Sigmoid colon (tissue), 7 donors: ENCODE results near the gene UBE2L6. TPM values are rescaled to one million over a fixed set of nuclear protein-coding genes. Genes with fewer than 3 reads are reported as not detected.

ENCODE experiments used
- DNase-seq: peaks from one replicate; pipeline ENCODE4 v3.0.0-alpha.2; 2019
- H3K27ac ChIP-seq, 4 donors: fragments of 200-600 bp; sonication (generic); one replicate each; pipeline ENCODE4 v1.5.1; 2016 to 2019; ENCODE audit warnings: mild to moderate bottlenecking in 1 of 4
- H3K27me3 ChIP-seq, 3 donors: fragments of 200-600 bp; sonication (generic); one replicate each; pipeline ENCODE4 v1.5.1; 2019; ENCODE audit warnings: mild to moderate bottlenecking in 1 of 3
- H3K36me3 ChIP-seq, 4 donors: fragments of 200-600 bp; sonication (generic); one replicate each; pipeline ENCODE4 v1.5.1; 2016 to 2019
- H3K4me1 ChIP-seq, 4 donors: fragments of 200-600 bp; sonication (generic); one replicate each; pipeline ENCODE4 v1.5.1; 2017 to 2019
- H3K4me3 ChIP-seq, 4 donors: fragments of 200-600 bp; sonication (generic); one replicate each; pipeline ENCODE4 v1.5.1; 2017 to 2019; ENCODE audit warnings: mild to moderate bottlenecking in 2 of 4, moderate library complexity in 1 of 4
- H3K9me3 ChIP-seq, 4 donors: fragments of 200-600 bp in 3 of 4; sonication (generic) in 3 of 4; one replicate each; pipeline versions ENCODE4 v1.5.1 to v1.6.1; 2013 to 2019
- CTCF ChIP-seq, 4 experiments: fragments of 450-650 bp in 3 of 4; fragments of 200-600 bp in 1 of 4; IDR thresholded peaks; one replicate each; pipeline ENCODE4 v1.5.1; 2016 to 2019; ENCODE audit warnings: antibody characterized with exemption in 4 of 4, mild to moderate bottlenecking in 3 of 4, moderate library complexity in 2 of 4
- EP300 ChIP-seq, 4 donors: sonication (generic); formaldehyde crosslinking; IDR thresholded peaks; one replicate each; pipeline ENCODE4 v1.6.1; 2017; ENCODE audit warnings: antibody characterized with exemption in 4 of 4
- POLR2A ChIP-seq, 2 donors: fragments of 450-650 bp; IDR thresholded peaks; one replicate each; pipeline ENCODE4 v1.6.1; 2016; ENCODE audit warnings: antibody characterized with exemption in 2 of 2, mild to moderate bottlenecking in 2 of 2, moderate library complexity in 2 of 2
- POLR2AphosphoS5 ChIP-seq, 4 donors: sonication (generic); formaldehyde crosslinking; IDR thresholded peaks; one replicate each; pipeline ENCODE4 v1.6.1; 2017; ENCODE audit warnings: antibody characterized with exemption in 4 of 4
- WGBS, 2 donors: extraction: QIAGEN DNeasy Blood & Tissue Kit; methylation state at CpG; one replicate each; pipeline ENCODE4 v1.1.7; 2013; 5-methylcytosine and 5-hydroxymethylcytosine counted together
- intact Hi-C: fragments of 100-400 bp; cut with DNase I; formaldehyde crosslinking; loops from one replicate; pipeline ENCODE4 v1.15.1; 2023
- polyA plus RNA-seq, 3 donors: library from polyadenylated mRNA; stranded (reverse); fragments of 200-250 nt; gene quantifications; one replicate each; pipeline ENCODE4 v1.2.3, GENCODE V29; 2013
- total RNA-seq, 4 donors: library from RNA; depleted of rRNA; stranded (reverse); fragments of >200 nt; gene quantifications; one replicate each; pipeline ENCODE4 v1.1.0, GENCODE V29; 2016
- donor health status: healthy with polysubstance abuse.
- donor health status: Bipolar disorder and iron deficiency.
- donor health status: healthy.

The UBE2L6 gene
- total and polyA plus RNA-seq, 7 donors = 26.5 to 106 (median 37.8) TPM

- TF ChIP-seq EP300 (IDR thresholded peaks at IDR 0.05) (no peak), CTCF (IDR thresholded peaks at IDR 0.05) (no peak), POLR2A (IDR thresholded peaks at IDR 0.05) (no peak), POLR2AphosphoS5 (IDR thresholded peaks at IDR 0.05) (no peak)
- WGBS, 2 donors = 73 to 88% methylated on average over 4 of the region's 4 CpGs
These were observed 42.7 kb upstream of the UBE2L6 start for GRCh38 chr11:57610170-57610569.

GRCh38 chr11:57605028-57605420 is 37.6 kb upstream of the UBE2L6 start:
- TF ChIP-seq EP300 (IDR thresholded peaks at IDR 0.05) = no peak
- TF ChIP-seq POLR2AphosphoS5 (IDR thresholded peaks at IDR 0.05) = no peak
- TF ChIP-seq POLR2A (IDR thresholded peaks at IDR 0.05) = no peak
- no peak overlapping the region for H3K27ac ChIP-seq
- no peak overlapping the region for H3K4me3 ChIP-seq
- intact Hi-C loops = no loop called here
- DNase-seq = no peak
- no peaks in the 10 kb centered on the region for H3K4me1 ChIP-seq
- WGBS, 2 donors = 92 to 93% methylated on average over 5 of the region's 5 CpGs
- H3K27me3 ChIP-seq = no peaks in the 10 kb centered on the region
- no peaks in the 10 kb centered on the region for H3K9me3 ChIP-seq
- peaks cover 4 to 84% (median 13%) of the 10 kb centered on the region in 4 donors for H3K36me3 ChIP-seq

More at GRCh38 chr11:57610170-57610569, 42.7 kb upstream of the UBE2L6 start:
- no peaks in the 10 kb centered on the region for H3K4me1 ChIP-seq
- H3K9me3 ChIP-seq = no peaks in the 10 kb centered on the region
- no peaks in the 10 kb centered on the region for H3K27me3 ChIP-seq
- H3K27ac ChIP-seq = no peak overlapping the region
- H3K4me3 ChIP-seq = no peak overlapping the region
- intact Hi-C loops = no loop called here
- no peak for DNase-seq
- peaks cover 0 to 97% (median 33%) of the 10 kb centered on the region in 4 donors for H3K36me3 ChIP-seq

GRCh38 chr11:57604296-57605027 is 37.0 kb upstream of the UBE2L6 start:
- TF ChIP-seq EP300 (IDR thresholded peaks at IDR 0.05) (no peak), POLR2A (IDR thresholded peaks at IDR 0.05) (no peak), POLR2AphosphoS5 (IDR thresholded peaks at IDR 0.05) (no peak), CTCF (IDR thresholded peaks at IDR 0.05) (no peak)
- H3K4me1 ChIP-seq = peaks cover 0 to under 1% (median 0%) of the 10 kb centered on the region in 4 donors
- H3K4me3 ChIP-seq = no peak overlapping the region
- no peak overlapping the region for H3K27ac ChIP-seq
- intact Hi-C loops = no loop called here
- DNase-seq = no peak
- H3K9me3 ChIP-seq = no peaks in the 10 kb centered on the region
- H3K36me3 ChIP-seq = peaks cover 4 to 80% (median 13%) of the 10 kb centered on the region in 4 donors
- H3K27me3 ChIP-seq = no peaks in the 10 kb centered on the region
- 51 to 54% methylated on average over 8 of the region's 8 CpGs for WGBS, 2 donors

GRCh38 chr11:57601297-57601696 is 33.8 kb upstream of the UBE2L6 start:
- WGBS, 2 donors = 87 to 93% methylated on average over 3 of the region's 3 CpGs
- Histone ChIP-seq H3K36me3 (peaks cover 4 to 50% (median 7%) of the 10 kb centered on the region in 4 donors), H3K4me1 (peaks cover 0 to 22% (median 13%) of the 10 kb centered on the region in 4 donors), H3K27me3 (no peaks in the 10 kb centered on the region), H3K4me3 (no peak overlapping the region), H3K9me3 (no peaks in the 10 kb centered on the region), H3K27ac (no peak overlapping the region)
- intact Hi-C loops = no loop called here
- DNase-seq = no peak
- TF ChIP-seq POLR2A (IDR thresholded peaks at IDR 0.05) (no peak), POLR2AphosphoS5 (IDR thresholded peaks at IDR 0.05) (no peak), EP300 (IDR thresholded peaks at IDR 0.05) (no peak), CTCF (IDR thresholded peaks at IDR 0.05) (no peak)

- Histone ChIP-seq H3K4me3 (peak overlapping the region in 3 of 4 donors; percentile 48 to 69 (median 60)), H3K27ac (peak overlapping the region; percentile 79 to 93 (median 89)), H3K9me3 (no peaks in the 10 kb centered on the region), H3K27me3 (no peaks in the 10 kb centered on the region), H3K4me1 (peaks cover 0 to 22% (median 13%) of the 10 kb centered on the region in 4 donors), H3K36me3 (peaks cover 0 to 33% (median 2%) of the 10 kb centered on the region in 4 donors)
- no peak for DNase-seq
- 53 to 57% methylated on average over 2 of the region's 2 CpGs for WGBS, 2 donors
- intact Hi-C loops = loop anchor here (2.0 kb wide), 2 partner anchors 39 to 69 kb away; partner anchors contain the start of gene TIMM10
- TF ChIP-seq CTCF (IDR thresholded peaks at IDR 0.05) (no peak), EP300 (IDR thresholded peaks at IDR 0.05) (no peak), POLR2AphosphoS5 (IDR thresholded peaks at IDR 0.05) (no peak), POLR2A (IDR thresholded peaks at IDR 0.05) (no peak)
These were observed 31.9 kb upstream of the UBE2L6 start for GRCh38 chr11:57599381-57599780.
